Measurements from ENCODE around the gene COL7A1.

- TF ChIP-seq GATA3 (IDR thresholded peaks at IDR 0.05; ENCODE audit: low read depth, low read length) (no peak), GATA2 (IDR thresholded peaks at IDR 0.05; ENCODE audit: low read depth, low read length) (no peak)
Observed at GRCh38 chr3:48575366-48575765, 19.8 kb downstream of the COL7A1 start.

All from SH-SY5Y (cell line).